ENCODE measurements around the gene COL4A2.

Gene COL4A2

GRCh38 chr13:110291286-110291685, 15.8 kb upstream of the COL4A2 start:
- DNase-seq = no peak

GRCh38 chr13:110293037-110293436, 14.0 kb upstream of the COL4A2 start:
- no peak for DNase-seq

- DNase-seq = no peak
Observed at GRCh38 chr13:110293649-110294048, 13.4 kb upstream of the COL4A2 start.

- DNase-seq = no peak
Observed at GRCh38 chr13:110294146-110294545, 12.9 kb upstream of the COL4A2 start.

GRCh38 chr13:110294622-110295021, 12.5 kb upstream of the COL4A2 start:
- no peak for DNase-seq

GRCh38 chr13:110297011-110297410, 10.1 kb upstream of the COL4A2 start:
- DNase-seq = no peak

- no peak for DNase-seq
Observed at GRCh38 chr13:110297766-110298504, 9.1 kb upstream of the COL4A2 start.

GRCh38 chr13:110298505-110299282, 8.4 kb upstream of the COL4A2 start:
- DNase-seq = no peak

- DNase-seq = no peak
Observed at GRCh38 chr13:110299283-110299840, 7.7 kb upstream of the COL4A2 start.

GRCh38 chr13:110300090-110300815, 6.8 kb upstream of the COL4A2 start:
- DNase-seq = no peak

GRCh38 chr13:110301083-110301482, 6.0 kb upstream of the COL4A2 start:
- no peak for DNase-seq

GRCh38 chr13:110301606-110302553, 5.2 kb upstream of the COL4A2 start:
- DNase-seq = no peak

- no peak for DNase-seq
Observed at GRCh38 chr13:110302997-110303396, 4.1 kb upstream of the COL4A2 start.

GRCh38 chr13:110303644-110304043, 3.4 kb upstream of the COL4A2 start:
- no peak for DNase-seq

- DNase-seq = no peak
Observed at GRCh38 chr13:110304256-110304655, 2.8 kb upstream of the COL4A2 start.

GRCh38 chr13:110305001-110305400, 2.1 kb upstream of the COL4A2 start:
- DNase-seq = no peak

GRCh38 chr13:110305544-110305943, 1.5 kb upstream of the COL4A2 start:
- no peak for DNase-seq

GRCh38 chr13:110305949-110306339, 1.1 kb upstream of the COL4A2 start:
- DNase-seq = no peak

GRCh38 chr13:110306340-110306959, 634 bp upstream of the COL4A2 start:
- no peak for DNase-seq

- DNase-seq = no peak
Observed at GRCh38 chr13:110307767-110308655, 927 bp downstream of the COL4A2 start.
